Neural cell (in vitro differentiated cells): ENCODE results near the gene ANKMY1. TPM values are rescaled to one million over a fixed set of nuclear protein-coding genes. Genes with fewer than 3 reads are reported as not detected.

Experiments
- H2AFZ ChIP-seq: fragments of 200-600, 300-800 bp; sonication (generic), shearing (Covaris generic); 2 replicates; pipeline ENCODE4 v1.6.0; 2014; ENCODE audit warnings: low read depth, mild to moderate bottlenecking, antibody characterized with exemption, low read length, moderate library complexity
- H3F3A ChIP-seq: fragments of 200-600 bp; shearing (Covaris generic); 2 replicates; pipeline ENCODE4 v1.6.1; 2016; ENCODE audit warnings: mild to moderate bottlenecking, moderate library complexity, mixed read lengths, antibody characterized with exemption, low read length; ENCODE audit not compliant: insufficient read depth, poor library complexity, severe bottlenecking
- H3K27ac ChIP-seq: fragments of 200-600, 300-800 bp; sonication (generic), shearing (Covaris generic); 2 replicates; pipeline ENCODE4 v1.5.1; 2014; ENCODE audit warnings: mild to moderate bottlenecking, low read length, moderate library complexity
- H3K27me3 ChIP-seq: fragments of 300-800, 200-600 bp; sonication (generic), shearing (Covaris generic); 2 replicates; pipeline ENCODE4 v1.6.0; 2014; ENCODE audit warnings: mild to moderate bottlenecking, low read depth, low read length, moderate library complexity; ENCODE audit not compliant: insufficient read depth
- H3K36me3 ChIP-seq: fragments of 300-800, 200-600 bp; sonication (generic), shearing (Covaris generic); 2 replicates; pipeline ENCODE4 v1.5.1; 2014; ENCODE audit warnings: mild to moderate bottlenecking, antibody characterized with exemption, low read length, moderate library complexity; ENCODE audit not compliant: insufficient read depth
- H3K4me2 ChIP-seq: fragments of 300-800, 200-600 bp; sonication (generic), shearing (Covaris generic); 2 replicates; pipeline ENCODE4 v1.6.0; 2014; ENCODE audit warnings: mild to moderate bottlenecking, low read length
- H3K4me3 ChIP-seq: fragments of 300-800, 200-600 bp; sonication (generic), shearing (Covaris generic); 2 replicates; pipeline ENCODE4 v1.5.1; 2014; ENCODE audit warnings: mild to moderate bottlenecking, low read length, moderate library complexity
- H3K79me2 ChIP-seq: fragments of 200-600 bp; shearing (Covaris generic); replicated peaks from 2 replicates; pipeline ENCODE4 v1.6.0; 2014; ENCODE audit warnings: mild to moderate bottlenecking, low read length, moderate library complexity; ENCODE audit not compliant: insufficient read depth
- H3K9ac ChIP-seq: fragments of 300-800, 200-600 bp; sonication (generic), shearing (Covaris generic); 2 replicates; pipeline ENCODE4 v1.6.1; 2016; ENCODE audit warnings: mild to moderate bottlenecking, low read length, mixed read lengths
- H3K9me2 ChIP-seq: fragments of 200-600 bp; shearing (Covaris generic); 2 replicates; pipeline ENCODE4 v1.6.1; 2016; ENCODE audit warnings: mild to moderate bottlenecking, low read length, mixed read lengths; ENCODE audit not compliant: insufficient read depth
- H3K9me3 ChIP-seq: fragments of 200-600, 300-800 bp; sonication (generic), shearing (Covaris generic); 2 replicates; pipeline ENCODE4 v1.6.1; 2016; ENCODE audit warnings: mild to moderate bottlenecking, mixed run types, low read length, moderate library complexity, mixed read lengths
- H4K20me1 ChIP-seq: fragments of 200-600 bp; shearing (Covaris generic); 2 replicates; pipeline ENCODE4 v1.6.1; 2016; ENCODE audit warnings: mild to moderate bottlenecking, mixed run types; ENCODE audit not compliant: insufficient read depth
- CTCF ChIP-seq: fragments of 450-650 bp; IDR thresholded peaks from 2 replicates; pipeline ENCODE4 v1.5.1; 2014; ENCODE audit warnings: antibody characterized with exemption, mild to moderate bottlenecking, moderate library complexity; ENCODE audit not compliant: poor library complexity, severe bottlenecking
- EP300 ChIP-seq: fragments of 450-650 bp; conservative IDR thresholded peaks from 2 replicates; pipeline ENCODE4 v1.6.1; 2014; ENCODE audit warnings: antibody characterized with exemption, mild to moderate bottlenecking, moderate library complexity; ENCODE audit not compliant: poor library complexity, severe bottlenecking
- EZH2 ChIP-seq: fragments of 200-600, 300-800 bp; shearing (Covaris generic), sonication (generic); IDR thresholded peaks from 2 replicates; pipeline ENCODE4 v1.6.1; 2014; ENCODE audit warnings: antibody characterized with exemption, low read length, borderline replicate concordance, mild to moderate bottlenecking; ENCODE audit not compliant: insufficient read depth, poor library complexity, severe bottlenecking
- MXI1 ChIP-seq: fragments of 450-650 bp; conservative IDR thresholded peaks from 2 replicates; pipeline ENCODE4 v1.6.1; 2014; ENCODE audit warnings: antibody characterized with exemption, mild to moderate bottlenecking; ENCODE audit not compliant: poor library complexity, severe bottlenecking
- POLR2AphosphoS5 ChIP-seq: IDR thresholded peaks from 2 replicates; pipeline ENCODE4 v1.6.1; 2012
- RAD21 ChIP-seq: fragments of 450-650 bp; conservative IDR thresholded peaks from 2 replicates; pipeline ENCODE4 v1.6.1; 2014; ENCODE audit warnings: antibody characterized with exemption, mild to moderate bottlenecking, moderate library complexity
- REST ChIP-seq: IDR thresholded peaks from 2 replicates; pipeline ENCODE4 v1.6.1; 2012; ENCODE audit warnings: borderline replicate concordance
- SMC3 ChIP-seq: fragments of 450-650 bp; conservative IDR thresholded peaks from 2 replicates; pipeline ENCODE4 v1.6.1; 2014; ENCODE audit warnings: antibody characterized with exemption, mild to moderate bottlenecking, moderate library complexity; ENCODE audit not compliant: poor library complexity
- TAF1 ChIP-seq: IDR thresholded peaks from 2 replicates; pipeline ENCODE4 v1.6.1; 2012; ENCODE audit warnings: low read depth
- polyA plus RNA-seq: library from polyadenylated mRNA; depleted of rRNA; stranded (reverse); fragments of >200 nt; gene quantifications from 2 replicates; pipeline ENCODE4 v1.2.3, GENCODE V29; 2014

Gene ANKMY1
- polyA plus RNA-seq, 1 donor from 2014 or later = 6.6 TPM

GRCh38 chr2:240444464-240444863 lies 113.3 kb downstream of the ANKMY1 start:
- no peaks in the 10 kb centered on the region for H3F3A ChIP-seq
- no peak for TF ChIP-seq EP300
- TF ChIP-seq REST = no peak
- no peak for TF ChIP-seq EZH2
- TF ChIP-seq RAD21 = no peak
- no peak for TF ChIP-seq POLR2AphosphoS5
- no peak for TF ChIP-seq SMC3
- no peak for TF ChIP-seq TAF1
- TF ChIP-seq MXI1 = no peak
- no peak for TF ChIP-seq CTCF
- peaks cover 50% of the 10 kb centered on the region for H3K79me2 ChIP-seq
- H3K27ac ChIP-seq = no peak overlapping the region
- H3K27me3 ChIP-seq = no peaks in the 10 kb centered on the region
- H3K36me3 ChIP-seq = no peaks in the 10 kb centered on the region
- H3K9me3 ChIP-seq = no peaks in the 10 kb centered on the region
- H3K9ac ChIP-seq = no peak overlapping the region
- H3K4me2 ChIP-seq = no peak overlapping the region
- H3K4me3 ChIP-seq = no peak overlapping the region
- no peaks in the 10 kb centered on the region for H3K9me2 ChIP-seq
- no peaks in the 10 kb centered on the region for H4K20me1 ChIP-seq
- no peak overlapping the region for H2AFZ ChIP-seq

GRCh38 chr2:240443891-240444301 lies 113.9 kb downstream of the ANKMY1 start:
- Histone ChIP-seq H3K27ac (no peak overlapping the region), H3K4me3 (no peak overlapping the region), H3F3A (no peaks in the 10 kb centered on the region), H3K27me3 (no peaks in the 10 kb centered on the region), H3K79me2 (peaks cover 50% of the 10 kb centered on the region), H3K9me3 (no peaks in the 10 kb centered on the region), H3K4me2 (no peak overlapping the region), H2AFZ (no peak overlapping the region), H4K20me1 (peaks cover 2% of the 10 kb centered on the region), H3K9ac (no peak overlapping the region), H3K36me3 (no peaks in the 10 kb centered on the region), H3K9me2 (no peaks in the 10 kb centered on the region)
- no peak for TF ChIP-seq CTCF
- no peak for TF ChIP-seq TAF1
- TF ChIP-seq EZH2 = no peak
- TF ChIP-seq SMC3 = no peak
- TF ChIP-seq MXI1 = no peak
- TF ChIP-seq RAD21 = no peak
- no peak for TF ChIP-seq REST
- no peak for TF ChIP-seq POLR2AphosphoS5
- TF ChIP-seq EP300 = no peak
